Peyer's patch (tissue), 4 donors: ENCODE results near the gene LILRB3. TPM values are rescaled to one million over a fixed set of nuclear protein-coding genes. Genes with fewer than 3 reads are reported as not detected.
A peak's percentile ranks its signal among the peaks of the same experiment; 100 is the strongest.

Experiments
- DNase-seq, 3 donors: peaks; one replicate each; pipeline ENCODE4 v3.0.0-alpha.2; 2017 to 2019
- H3K27ac ChIP-seq, 4 donors: fragments of 200-600 bp; sonication (generic); one replicate each; pipeline ENCODE4 v1.5.1; 2016 to 2019
- H3K27me3 ChIP-seq, 2 donors: fragments of 200-600 bp; sonication (generic); one replicate each; pipeline ENCODE4 v1.5.1; 2019
- H3K36me3 ChIP-seq, 3 donors: fragments of 200-600 bp; sonication (generic); one replicate each; pipeline ENCODE4 v1.5.1; 2016 to 2019
- H3K4me1 ChIP-seq, 4 donors: fragments of 200-600 bp; sonication (generic); one replicate each; pipeline ENCODE4 v1.5.1; 2016 to 2019
- H3K4me3 ChIP-seq, 4 donors: fragments of 200-600 bp; sonication (generic); 1 replicate in 3 of 4; 2 replicates in 1 of 4; pipeline ENCODE4 v1.5.1; 2016 to 2019; ENCODE audit warnings: mild to moderate bottlenecking in 1 of 4
- H3K9me3 ChIP-seq, 4 donors: fragments of 200-600 bp; sonication (generic); one replicate each; pipeline ENCODE4 v1.5.1; 2016 to 2019; ENCODE audit warnings: mild to moderate bottlenecking in 1 of 4
- CTCF ChIP-seq, 6 experiments: fragments of 450-650 bp in 4 of 6; fragments of 200-600 bp in 2 of 6; sonication (generic) in 1 of 6; IDR thresholded peaks; one replicate each; pipeline ENCODE4 v1.5.1; 2017 to 2019; ENCODE audit warnings: antibody characterized with exemption in 6 of 6, mild to moderate bottlenecking in 3 of 6, moderate library complexity in 1 of 6
- POLR2A ChIP-seq, 2 donors: fragments of 450-650 bp; IDR thresholded peaks; one replicate each; pipeline ENCODE4 v1.5.1; 2017; ENCODE audit warnings: antibody characterized with exemption in 2 of 2, mild to moderate bottlenecking in 2 of 2, moderate library complexity in 2 of 2
- total RNA-seq, 4 donors: library from RNA; depleted of rRNA; stranded (reverse); fragments of >200 nt; gene quantifications; one replicate each; pipeline ENCODE4 v1.1.0, GENCODE V29; 2016

LILRB3 gene
- total RNA-seq, 4 donors from 2014 or later: 3.1 to 16.5 (median 5.6) TPM; not detected in 1

- DNase-seq: no peak
- no peaks in the 10 kb centered on the region for H3K27me3 ChIP-seq
- TF ChIP-seq CTCF (IDR thresholded peaks at IDR 0.05) (no peak), POLR2A (IDR thresholded peaks at IDR 0.05) (no peak)
- H3K27ac ChIP-seq: no peak overlapping the region
- H3K4me3 ChIP-seq: no peak overlapping the region
- no peaks in the 10 kb centered on the region for H3K9me3 ChIP-seq
- peaks cover 0 to 60% (median 0%) of the 10 kb centered on the region in 3 donors for H3K36me3 ChIP-seq
- H3K4me1 ChIP-seq: no peaks in the 10 kb centered on the region
These were observed 42.1 kb downstream of the LILRB3 start for GRCh38 chr19:54180691-54181091.

- TF ChIP-seq POLR2A (IDR thresholded peaks at IDR 0.05) (no peak), CTCF (IDR thresholded peaks at IDR 0.05) (peak in 4 of 6 experiments; percentile 18 to 67 (median 62))
- no peaks in the 10 kb centered on the region for H3K27me3 ChIP-seq
- H3K36me3 ChIP-seq: peaks cover 0 to 60% (median 0%) of the 10 kb centered on the region in 3 donors
- H3K9me3 ChIP-seq: no peaks in the 10 kb centered on the region
- H3K4me3 ChIP-seq: no peak overlapping the region
- peak in 2 of 3 donors; percentile 70 to 72 for DNase-seq
- H3K27ac ChIP-seq: no peak overlapping the region
- no peaks in the 10 kb centered on the region for H3K4me1 ChIP-seq
These were observed 42.8 kb downstream of the LILRB3 start for GRCh38 chr19:54179921-54180461.

GRCh38 chr19:54179262-54179852 is 43.5 kb downstream of the LILRB3 start:
- peaks cover 0 to 60% (median 0%) of the 10 kb centered on the region in 3 donors for H3K36me3 ChIP-seq
- no peak for DNase-seq
- TF ChIP-seq CTCF (IDR thresholded peaks at IDR 0.05): no peak
- TF ChIP-seq POLR2A (IDR thresholded peaks at IDR 0.05): no peak
- no peaks in the 10 kb centered on the region for H3K4me1 ChIP-seq
- H3K27me3 ChIP-seq: no peaks in the 10 kb centered on the region
- H3K9me3 ChIP-seq: no peaks in the 10 kb centered on the region
- H3K4me3 ChIP-seq: no peak overlapping the region
- no peak overlapping the region for H3K27ac ChIP-seq

GRCh38 chr19:54178581-54179261 is 44.1 kb downstream of the LILRB3 start:
- no peak overlapping the region for H3K27ac ChIP-seq

More at GRCh38 chr19:54178581-54179261, 44.1 kb downstream of the LILRB3 start:
- TF ChIP-seq CTCF (IDR thresholded peaks at IDR 0.05) (no peak), POLR2A (IDR thresholded peaks at IDR 0.05) (no peak)
- no peak for DNase-seq
- H3K9me3 ChIP-seq: no peaks in the 10 kb centered on the region
- H3K36me3 ChIP-seq: peaks cover 0 to 58% (median 0%) of the 10 kb centered on the region in 3 donors
- H3K27me3 ChIP-seq: no peaks in the 10 kb centered on the region
- H3K4me3 ChIP-seq: no peak overlapping the region
- no peaks in the 10 kb centered on the region for H3K4me1 ChIP-seq
